OCI-LY7 (cell line): ENCODE measurements around the gene PDZD2. TPM values are rescaled to one million over a fixed set of nuclear protein-coding genes. Genes with fewer than 3 reads are reported as not detected.

Experiments used
- BruUV-seq: library from RNA; stranded (reverse); fragments of 400-500 nt; replicated peaks from 2 replicates; lab custom pipeline; 2021; lab: Mats Ljungman, UMichigan
- CTCF ChIA-PET: fragments of 300-600 bp; sonication (Branson Sonifier 250); formaldehyde crosslinking; loops from one replicate; lab custom pipeline; 2022; ENCODE audit warnings: antibody characterized with exemption; ENCODE audit not compliant: unreplicated experiment; lab: Charles Lee
- POLR2A ChIA-PET: fragments of 300-600 bp; sonication (Branson Sonifier 250); formaldehyde crosslinking; loops from one replicate; lab custom pipeline; 2022; ENCODE audit warnings: antibody characterized with exemption; lab: Charles Lee
- DNase-seq: peaks from one replicate; pipeline ENCODE4 v3.0.0-alpha.2; 2015; ENCODE audit warnings: low spot score
- H2AFZ ChIP-seq: fragments of 200-600 bp; sonication (generic), shearing (Covaris generic); 2 replicates; pipeline ENCODE4 v1.6.1; 2014; ENCODE audit warnings: mild to moderate bottlenecking, antibody characterized with exemption, low read length, moderate library complexity
- H3K27ac ChIP-seq: fragments of 200-600 bp; sonication (generic); 2 replicates; pipeline ENCODE4 v1.5.1; 2014; ENCODE audit warnings: mixed run types, low read depth, mild to moderate bottlenecking, moderate library complexity, low read length, inconsistent platforms; ENCODE audit not compliant: poor library complexity, severe bottlenecking
- H3K36me3 ChIP-seq: fragments of 200-600 bp; sonication (generic); 2 replicates; pipeline ENCODE4 v1.6.1; 2014; ENCODE audit warnings: mild to moderate bottlenecking, antibody characterized with exemption, low read length, moderate library complexity, mixed read lengths; ENCODE audit not compliant: insufficient read depth
- H3K4me1 ChIP-seq: fragments of 200-600 bp; sonication (generic); 2 replicates; pipeline ENCODE4 v1.5.1; 2014; ENCODE audit warnings: mild to moderate bottlenecking, low read length; ENCODE audit not compliant: insufficient read depth, poor library complexity, severe bottlenecking
- H3K4me2 ChIP-seq: fragments of 200-600 bp; sonication (generic); 2 replicates; pipeline ENCODE4 v1.6.1; 2014; ENCODE audit warnings: mild to moderate bottlenecking, low read length
- H3K4me3 ChIP-seq: fragments of 200-600 bp; sonication (generic); 2 replicates; pipeline ENCODE4 v1.5.1; 2014; ENCODE audit warnings: mild to moderate bottlenecking, low read depth, low read length; ENCODE audit not compliant: poor library complexity, severe bottlenecking
- H3K79me2 ChIP-seq: fragments of 200-600 bp; sonication (generic); 2 replicates; pipeline ENCODE4 v1.6.1; 2016; ENCODE audit warnings: low read depth, mild to moderate bottlenecking, low read length, moderate library complexity, mixed read lengths; ENCODE audit not compliant: insufficient read depth
- H3K9me2 ChIP-seq: fragments of 200-600 bp; sonication (generic); 2 replicates; pipeline ENCODE4 v1.6.1; 2016; ENCODE audit warnings: mild to moderate bottlenecking, low read length, mixed read lengths; ENCODE audit not compliant: insufficient read depth
- H3K9me3 ChIP-seq: fragments of 200-600 bp; sonication (generic); 2 replicates; pipeline ENCODE4 v1.6.1; 2014; ENCODE audit warnings: mild to moderate bottlenecking, mixed run types, low read length, mixed read lengths
- H4K20me1 ChIP-seq: fragments of 200-600 bp; sonication (generic); 2 replicates; pipeline ENCODE4 v1.6.1; 2014; ENCODE audit warnings: mild to moderate bottlenecking, antibody characterized with exemption, low read length, moderate library complexity, mixed read lengths; ENCODE audit not compliant: insufficient read depth
- EZH2phosphoT487 ChIP-seq: fragments of 200-600 bp; sonication (generic); IDR thresholded peaks from 2 replicates; pipeline ENCODE4 v1.6.1; 2018; ENCODE audit warnings: low read depth, borderline replicate concordance, mild to moderate bottlenecking, mixed run types, antibody characterized with exemption, low read length, moderate library complexity, mixed read lengths
- intact Hi-C: fragments of 100-400 bp; cut with micrococcal nuclease; formaldehyde crosslinking; loops from one replicate; pipeline ENCODE4 v1.10.0; 2022; ENCODE audit not compliant: unreplicated experiment
- total RNA-seq, 2 experiments: library from RNA; depleted of rRNA in 1 of 2; stranded (reverse); fragments of >200 nt in 1 of 2; shearing (Covaris generic) in 1 of 2; gene quantifications; 2 replicates each; pipeline ENCODE4 v1.2.3, GENCODE V29; 2014 to 2022
- TF ChIP-seq, protein P1 (sequence below): fragments of 200-600 bp; sonication (generic); conservative IDR thresholded peaks from 2 replicates; pipeline ENCODE4 v1.5.1; 2014; ENCODE audit warnings: mild to moderate bottlenecking, antibody characterized with exemption, low read length, moderate library complexity, mixed read lengths

The PDZD2 gene
- total RNA-seq, 2 experiments from 2014 or later: 8.6 to 10.6 TPM

DNA sequence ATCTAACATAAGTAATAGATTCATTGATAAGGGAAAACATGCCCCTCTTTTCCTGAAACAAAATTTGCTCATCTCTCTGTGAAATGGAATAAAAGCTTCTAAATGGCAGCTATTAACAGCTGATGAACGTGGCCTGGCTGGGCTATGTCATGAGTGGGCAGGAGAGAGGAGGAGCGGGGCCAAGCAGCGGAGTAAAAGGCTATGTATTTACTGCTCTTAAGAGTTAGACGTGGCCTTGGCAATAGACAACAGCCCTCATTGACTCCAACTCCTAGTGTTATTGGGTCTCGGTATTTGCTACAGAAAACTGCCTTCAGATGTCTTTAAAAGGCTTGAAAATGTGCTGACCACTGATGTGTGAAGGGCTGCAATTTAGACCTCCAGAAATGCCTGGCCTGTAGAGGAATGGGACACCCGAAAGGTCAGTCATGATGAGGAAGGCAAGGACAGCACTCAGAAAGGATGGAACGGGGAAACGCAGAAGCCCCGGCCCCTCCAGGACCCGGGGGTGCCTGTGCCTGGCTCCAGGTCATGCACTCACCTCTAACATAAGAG is 116.8 kb downstream of the PDZD2 start:
- no peak overlapping the region for H3K27ac ChIP-seq
- H3K4me1 ChIP-seq: no peaks in the 10 kb centered on the region
- H3K9me2 ChIP-seq: no peaks in the 10 kb centered on the region
- intact Hi-C loops: no loop called here
- CTCF ChIA-PET: no interaction called here
- BruUV-seq: no TSS peak
- no peak overlapping the region for H3K4me3 ChIP-seq
- no peak overlapping the region for H3K4me2 ChIP-seq
- H3K79me2 ChIP-seq: no peaks in the 10 kb centered on the region
- TF ChIP-seq EZH2phosphoT487: no peak
- TF ChIP-seq, protein P1, sequence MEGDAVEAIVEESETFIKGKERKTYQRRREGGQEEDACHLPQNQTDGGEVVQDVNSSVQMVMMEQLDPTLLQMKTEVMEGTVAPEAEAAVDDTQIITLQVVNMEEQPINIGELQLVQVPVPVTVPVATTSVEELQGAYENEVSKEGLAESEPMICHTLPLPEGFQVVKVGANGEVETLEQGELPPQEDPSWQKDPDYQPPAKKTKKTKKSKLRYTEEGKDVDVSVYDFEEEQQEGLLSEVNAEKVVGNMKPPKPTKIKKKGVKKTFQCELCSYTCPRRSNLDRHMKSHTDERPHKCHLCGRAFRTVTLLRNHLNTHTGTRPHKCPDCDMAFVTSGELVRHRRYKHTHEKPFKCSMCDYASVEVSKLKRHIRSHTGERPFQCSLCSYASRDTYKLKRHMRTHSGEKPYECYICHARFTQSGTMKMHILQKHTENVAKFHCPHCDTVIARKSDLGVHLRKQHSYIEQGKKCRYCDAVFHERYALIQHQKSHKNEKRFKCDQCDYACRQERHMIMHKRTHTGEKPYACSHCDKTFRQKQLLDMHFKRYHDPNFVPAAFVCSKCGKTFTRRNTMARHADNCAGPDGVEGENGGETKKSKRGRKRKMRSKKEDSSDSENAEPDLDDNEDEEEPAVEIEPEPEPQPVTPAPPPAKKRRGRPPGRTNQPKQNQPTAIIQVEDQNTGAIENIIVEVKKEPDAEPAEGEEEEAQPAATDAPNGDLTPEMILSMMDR: no peak
- POLR2A ChIA-PET: interaction anchor here (0.5 to 0.7 kb wide), 2 partner anchors 36 to 66 kb away, joined by 3 read pairs; no protein-coding TSS in a partner anchor
- DNase-seq: no peak
- H3K36me3 ChIP-seq: no peaks in the 10 kb centered on the region
- H4K20me1 ChIP-seq: no peaks in the 10 kb centered on the region
- H2AFZ ChIP-seq: no peak overlapping the region
- no peaks in the 10 kb centered on the region for H3K9me3 ChIP-seq

DNA sequence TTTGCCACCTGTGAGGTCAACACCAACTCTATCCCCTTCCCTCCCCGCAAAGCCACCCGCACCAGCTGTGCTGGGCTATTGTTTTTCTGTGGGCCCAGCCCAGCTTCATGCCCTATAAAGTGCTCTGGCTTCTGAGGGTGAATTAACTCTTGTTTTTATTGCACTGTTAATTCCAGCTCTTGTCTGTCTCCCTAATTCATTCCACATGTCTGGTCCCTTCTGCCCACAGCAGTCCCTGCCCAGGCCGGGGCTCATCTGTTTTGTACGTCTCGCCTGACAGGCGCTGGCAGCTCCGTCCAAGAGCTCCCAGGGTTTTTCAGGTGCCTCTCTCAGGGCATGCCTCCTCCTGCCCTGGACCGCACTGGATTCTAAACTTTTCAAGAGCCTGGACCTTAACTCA is 118.9 kb downstream of the PDZD2 start:
- TF ChIP-seq EZH2phosphoT487: no peak
- TF ChIP-seq, protein P1: no peak
- Histone ChIP-seq H3K4me3 (no peak overlapping the region), H4K20me1 (no peaks in the 10 kb centered on the region), H3K79me2 (no peaks in the 10 kb centered on the region), H3K27ac (no peak overlapping the region), H3K4me2 (no peak overlapping the region), H3K9me2 (no peaks in the 10 kb centered on the region), H3K9me3 (no peaks in the 10 kb centered on the region), H3K36me3 (no peaks in the 10 kb centered on the region), H3K4me1 (no peaks in the 10 kb centered on the region), H2AFZ (no peak overlapping the region)
- DNase-seq: no peak
- BruUV-seq: no TSS peak
- intact Hi-C loops: no loop called here
- ChIA-PET CTCF (no interaction called here), POLR2A (interaction anchor here (1.1 kb wide), 1 partner anchor 13 kb away, joined by 3 read pairs; no protein-coding TSS in a partner anchor)

DNA sequence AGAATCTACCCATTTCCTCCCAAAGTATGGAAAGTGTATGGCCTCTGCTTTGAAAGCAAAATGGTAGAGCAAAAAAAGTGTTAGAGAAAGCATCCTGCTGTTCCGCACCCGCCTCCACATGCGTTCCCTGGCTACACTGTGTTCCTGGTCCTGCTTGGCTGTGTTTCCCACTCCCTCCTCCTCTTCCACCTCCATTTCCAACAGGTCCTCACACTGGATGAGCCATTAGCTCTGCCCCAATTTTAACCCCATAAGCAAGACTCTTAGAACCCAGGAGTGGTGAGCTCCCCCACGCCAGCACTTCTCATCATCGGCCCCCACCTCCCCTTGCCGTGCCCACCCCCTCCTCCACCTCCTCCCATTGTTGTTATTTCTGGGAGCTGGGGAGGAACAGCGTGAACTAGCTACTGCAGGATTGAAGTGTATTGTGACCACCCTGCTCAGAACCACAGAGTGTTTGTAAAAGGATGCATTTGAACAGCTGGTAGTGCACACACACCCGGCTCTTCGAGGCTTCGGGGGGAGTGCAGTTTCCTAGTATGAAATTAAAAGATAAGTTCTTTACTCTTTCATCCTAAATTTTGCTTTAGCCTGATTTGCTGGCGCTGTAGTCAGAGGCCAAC is 120.0 kb downstream of the PDZD2 start:
- Histone ChIP-seq H3K9me2 (no peaks in the 10 kb centered on the region), H3K4me1 (no peaks in the 10 kb centered on the region), H3K79me2 (no peaks in the 10 kb centered on the region), H4K20me1 (no peaks in the 10 kb centered on the region), H3K4me2 (no peak overlapping the region), H2AFZ (no peak overlapping the region), H3K4me3 (no peak overlapping the region), H3K27ac (no peak overlapping the region), H3K36me3 (no peaks in the 10 kb centered on the region), H3K9me3 (no peaks in the 10 kb centered on the region)
- TF ChIP-seq EZH2phosphoT487: no peak
- TF ChIP-seq, protein P1: no peak
- ChIA-PET CTCF (no interaction called here), POLR2A (interaction anchor here (0.8 kb wide), 1 partner anchor 16 kb away, joined by 3 read pairs; no protein-coding TSS in a partner anchor)
- BruUV-seq: no TSS peak
- intact Hi-C loops: no loop called here
- no peak for DNase-seq
